SU-DHL-6 (cell line): ENCODE measurements around the gene NCS1.

Experiments used
- H2AFZ ChIP-seq: fragments of 200-600 bp; sonication (generic); 2 replicates; pipeline ENCODE4 v1.6.1; 2014; ENCODE audit warnings: low read depth, mild to moderate bottlenecking, moderate library complexity, mixed read lengths, antibody characterized with exemption, low read length; ENCODE audit not compliant: severe bottlenecking
- H3F3A ChIP-seq: fragments of 200-600 bp; shearing (Covaris generic); 2 replicates; pipeline ENCODE4 v1.6.0; 2016; ENCODE audit warnings: antibody characterized with exemption, mild to moderate bottlenecking; ENCODE audit not compliant: insufficient read depth
- H3K27ac ChIP-seq: fragments of 200-600 bp; sonication (generic); 2 replicates; pipeline ENCODE4 v1.5.1; 2016; ENCODE audit warnings: low read depth, mild to moderate bottlenecking, low read length, moderate library complexity, mixed read lengths
- H3K27me3 ChIP-seq: fragments of 200-600 bp; sonication (generic), shearing (Covaris generic); 2 replicates; pipeline ENCODE4 v1.6.0; 2014; ENCODE audit warnings: mild to moderate bottlenecking, low read length
- H3K36me3 ChIP-seq: fragments of 200-600 bp; sonication (generic); 2 replicates; pipeline ENCODE4 v1.6.1; 2014; ENCODE audit warnings: mild to moderate bottlenecking, low read length, mixed read lengths
- H3K4me2 ChIP-seq: fragments of 300-600, 200-600 bp; shearing (Covaris generic), sonication (generic); 2 replicates; pipeline ENCODE4 v1.6.0; 2014; ENCODE audit warnings: low read length, low read depth, mild to moderate bottlenecking; ENCODE audit not compliant: poor library complexity, severe bottlenecking
- H3K4me3 ChIP-seq: fragments of 200-600 bp; sonication (generic); 2 replicates; pipeline ENCODE4 v1.5.1; 2014; ENCODE audit warnings: antibody characterized with exemption, low read length, mild to moderate bottlenecking, mixed read lengths; ENCODE audit not compliant: insufficient read depth, poor library complexity, severe bottlenecking
- H3K79me2 ChIP-seq: fragments of 200-600 bp; sonication (generic); 2 replicates; pipeline ENCODE4 v1.6.1; 2014; ENCODE audit warnings: mild to moderate bottlenecking, low read length, moderate library complexity; ENCODE audit not compliant: insufficient read depth
- H3K9ac ChIP-seq: fragments of 200-600 bp; sonication (generic); 2 replicates; pipeline ENCODE4 v1.7.0; 2014; ENCODE audit warnings: mild to moderate bottlenecking, low read length
- H3K9me2 ChIP-seq: fragments of 200-600 bp; sonication (generic); replicated peaks from 2 replicates; pipeline ENCODE4 v1.6.1; 2014; ENCODE audit warnings: low read length; ENCODE audit not compliant: insufficient read depth
- H3K9me3 ChIP-seq: fragments of 200-600 bp; sonication (generic); 2 replicates; pipeline ENCODE4 v1.6.1; 2014; ENCODE audit warnings: low read length, mixed read lengths; ENCODE audit not compliant: insufficient read depth
- H4K20me1 ChIP-seq: fragments of 200-600 bp; sonication (generic); 2 replicates; pipeline ENCODE4 v1.6.1; 2014; ENCODE audit warnings: low read depth, mild to moderate bottlenecking, antibody characterized with exemption, low read length, moderate library complexity, mixed read lengths
- EZH2phosphoT487 ChIP-seq: fragments of 200-600 bp; sonication (generic), shearing (Covaris generic); conservative IDR thresholded peaks from 2 replicates; pipeline ENCODE4 v1.6.1; 2018; ENCODE audit warnings: mild to moderate bottlenecking, antibody characterized with exemption, low read length, moderate library complexity, mixed read lengths
- TF ChIP-seq, protein P1 (sequence below): fragments of 200-600 bp; sonication (generic); IDR thresholded peaks from one replicate; pipeline ENCODE4 v1.5.1; 2017; ENCODE audit warnings: antibody characterized with exemption, mild to moderate bottlenecking, low read length, moderate library complexity; ENCODE audit not compliant: insufficient read depth, poor library complexity, severe bottlenecking

Gene NCS1

DNA sequence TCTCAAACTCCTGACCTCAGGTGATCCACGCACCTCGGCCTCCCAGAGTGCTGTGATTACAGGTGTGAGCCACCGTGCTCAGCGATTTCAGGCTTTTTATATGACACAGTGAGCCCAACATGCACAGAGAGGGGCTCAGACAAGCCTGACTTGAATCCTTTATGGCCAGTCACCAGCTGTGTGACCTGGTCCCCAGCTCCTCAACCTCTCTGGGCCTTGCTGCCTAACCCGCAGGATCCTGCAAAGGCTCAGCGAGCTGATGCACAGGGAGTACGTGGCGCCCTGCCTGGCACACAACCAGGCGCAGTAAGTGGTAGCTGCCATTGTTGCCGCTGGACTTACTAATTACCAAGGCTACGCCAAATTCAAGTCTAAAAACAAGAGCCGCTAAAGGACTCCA lies 16.6 kb upstream of the NCS1 start:
- no peak overlapping the region for H3K4me3 ChIP-seq
- no peak overlapping the region for H2AFZ ChIP-seq
- no peak overlapping the region for H3K4me2 ChIP-seq
- no peaks in the 10 kb centered on the region for H3K79me2 ChIP-seq
- no peak overlapping the region for H3K9ac ChIP-seq
- no peaks in the 10 kb centered on the region for H4K20me1 ChIP-seq
- no peaks in the 10 kb centered on the region for H3K27me3 ChIP-seq
- no peak overlapping the region for H3K27ac ChIP-seq
- H3K9me2 ChIP-seq: no peaks in the 10 kb centered on the region
- H3F3A ChIP-seq: no peaks in the 10 kb centered on the region
- TF ChIP-seq, protein P1, sequence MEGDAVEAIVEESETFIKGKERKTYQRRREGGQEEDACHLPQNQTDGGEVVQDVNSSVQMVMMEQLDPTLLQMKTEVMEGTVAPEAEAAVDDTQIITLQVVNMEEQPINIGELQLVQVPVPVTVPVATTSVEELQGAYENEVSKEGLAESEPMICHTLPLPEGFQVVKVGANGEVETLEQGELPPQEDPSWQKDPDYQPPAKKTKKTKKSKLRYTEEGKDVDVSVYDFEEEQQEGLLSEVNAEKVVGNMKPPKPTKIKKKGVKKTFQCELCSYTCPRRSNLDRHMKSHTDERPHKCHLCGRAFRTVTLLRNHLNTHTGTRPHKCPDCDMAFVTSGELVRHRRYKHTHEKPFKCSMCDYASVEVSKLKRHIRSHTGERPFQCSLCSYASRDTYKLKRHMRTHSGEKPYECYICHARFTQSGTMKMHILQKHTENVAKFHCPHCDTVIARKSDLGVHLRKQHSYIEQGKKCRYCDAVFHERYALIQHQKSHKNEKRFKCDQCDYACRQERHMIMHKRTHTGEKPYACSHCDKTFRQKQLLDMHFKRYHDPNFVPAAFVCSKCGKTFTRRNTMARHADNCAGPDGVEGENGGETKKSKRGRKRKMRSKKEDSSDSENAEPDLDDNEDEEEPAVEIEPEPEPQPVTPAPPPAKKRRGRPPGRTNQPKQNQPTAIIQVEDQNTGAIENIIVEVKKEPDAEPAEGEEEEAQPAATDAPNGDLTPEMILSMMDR: no peak
- no peak for TF ChIP-seq EZH2phosphoT487
- H3K9me3 ChIP-seq: no peaks in the 10 kb centered on the region
- no peaks in the 10 kb centered on the region for H3K36me3 ChIP-seq

DNA sequence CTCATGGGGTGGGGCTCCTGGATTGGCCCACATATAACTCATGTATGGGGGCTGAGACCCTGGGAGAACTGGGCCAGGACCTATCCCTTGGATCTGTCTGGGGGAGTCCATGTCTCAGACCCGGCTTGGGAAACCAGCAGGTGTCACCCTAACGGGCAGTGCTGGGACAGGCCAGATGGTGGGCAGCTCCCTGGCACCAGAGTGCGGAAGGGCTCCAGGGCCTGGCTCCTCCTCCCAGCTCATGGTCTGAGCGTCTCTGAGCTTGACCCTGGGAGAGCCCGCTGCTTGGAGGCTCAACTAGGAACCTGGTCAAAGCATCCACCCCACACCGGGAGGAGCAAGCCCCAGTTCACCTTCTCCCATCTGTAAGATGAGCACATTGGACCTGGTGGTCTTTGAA lies 15.5 kb upstream of the NCS1 start:
- Histone ChIP-seq H3K4me3 (no peak overlapping the region), H3K9me3 (no peaks in the 10 kb centered on the region), H3K36me3 (no peaks in the 10 kb centered on the region), H3K27ac (no peak overlapping the region), H3K9me2 (no peaks in the 10 kb centered on the region), H3K27me3 (no peaks in the 10 kb centered on the region), H2AFZ (no peak overlapping the region), H3K4me2 (no peak overlapping the region), H3K79me2 (no peaks in the 10 kb centered on the region), H3K9ac (no peak overlapping the region), H3F3A (no peaks in the 10 kb centered on the region), H4K20me1 (no peaks in the 10 kb centered on the region)
- no peak for TF ChIP-seq EZH2phosphoT487
- TF ChIP-seq, protein P1: no peak

DNA sequence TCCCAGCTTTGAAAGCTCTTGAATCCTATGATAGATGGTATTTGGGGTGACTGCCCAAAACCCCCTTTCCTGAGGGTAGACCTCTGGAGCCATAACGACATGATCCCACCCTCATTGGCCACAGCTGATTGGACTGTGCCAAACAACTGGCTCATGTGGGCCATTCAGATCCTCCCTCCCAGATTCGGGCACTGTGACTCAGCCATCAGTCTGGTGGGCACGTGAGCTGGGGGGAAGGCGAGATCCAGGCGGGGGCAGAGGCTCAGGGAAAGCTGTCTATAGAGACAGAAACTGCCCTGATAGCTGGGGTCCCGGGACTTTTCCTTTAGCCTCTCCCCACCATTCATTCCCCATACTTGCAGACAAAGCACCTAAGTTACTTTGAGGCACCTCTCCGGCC lies 15.1 kb upstream of the NCS1 start:
- Histone ChIP-seq H3K27me3 (no peaks in the 10 kb centered on the region), H3K79me2 (no peaks in the 10 kb centered on the region), H2AFZ (no peak overlapping the region), H3K9me3 (no peaks in the 10 kb centered on the region), H3K36me3 (no peaks in the 10 kb centered on the region), H3K4me2 (no peak overlapping the region), H3K9ac (no peak overlapping the region), H4K20me1 (no peaks in the 10 kb centered on the region), H3K27ac (no peak overlapping the region), H3K4me3 (no peak overlapping the region), H3F3A (no peaks in the 10 kb centered on the region), H3K9me2 (no peaks in the 10 kb centered on the region)
- TF ChIP-seq, protein P1: no peak
- no peak for TF ChIP-seq EZH2phosphoT487

DNA sequence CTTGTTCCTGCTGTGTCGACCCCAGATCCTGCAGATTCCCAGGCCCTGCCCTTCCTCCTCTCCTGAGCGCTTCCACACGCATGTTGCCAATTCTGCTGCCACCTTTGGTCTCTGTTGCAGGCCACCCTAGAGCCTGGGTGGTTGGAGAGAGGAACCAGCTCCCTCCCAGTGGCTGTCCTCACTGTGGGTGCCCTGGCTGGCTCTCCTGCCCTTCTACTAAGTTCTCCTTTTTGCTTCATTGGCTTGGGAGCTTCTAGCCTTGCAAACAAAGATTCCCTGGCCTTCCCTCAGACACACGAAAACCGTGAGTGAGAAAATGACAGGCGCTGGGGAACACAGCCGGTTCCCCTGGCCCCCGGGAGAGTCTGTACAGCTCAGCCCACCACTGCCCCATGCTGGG lies 14.2 kb upstream of the NCS1 start:
- Histone ChIP-seq H3K4me2 (no peak overlapping the region), H3K4me3 (no peak overlapping the region), H3K27ac (no peak overlapping the region), H3K27me3 (no peaks in the 10 kb centered on the region), H3F3A (no peaks in the 10 kb centered on the region), H3K9me2 (no peaks in the 10 kb centered on the region), H3K36me3 (no peaks in the 10 kb centered on the region), H3K9me3 (no peaks in the 10 kb centered on the region), H2AFZ (no peak overlapping the region), H3K79me2 (no peaks in the 10 kb centered on the region), H4K20me1 (no peaks in the 10 kb centered on the region), H3K9ac (no peak overlapping the region)
- TF ChIP-seq EZH2phosphoT487: no peak
- TF ChIP-seq, protein P1: no peak
